GM20431 (cell line): ENCODE measurements around the gene WBP11.

Source experiments
- in situ Hi-C: fragments of 300-500 bp; cut with MseI, MboI; formaldehyde crosslinking; loops from one replicate; pipeline ENCODE4 v1.15.0; 2020; ENCODE audit warnings: low sequenced_read_pairs; ENCODE audit not compliant: unreplicated experiment

Gene WBP11

GRCh38 chr12:14826491-14826890 lies 23.2 kb upstream of the WBP11 start:
- in situ Hi-C loops = no loop called here

- in situ Hi-C loops = no loop called here
These were observed 22.0 kb upstream of the WBP11 start for GRCh38 chr12:14825256-14825655.

- in situ Hi-C loops = no loop called here
These were observed 20.8 kb upstream of the WBP11 start for GRCh38 chr12:14824012-14824634.

- in situ Hi-C loops = no loop called here
These were observed 10.7 kb upstream of the WBP11 start, which contains the start of gene SMCO3 for GRCh38 chr12:14814014-14814413. TSS of gene SMCO3 (minus strand) at chr12:14814182. CDS start at chr12:14806680, 7,502 bp downstream.

- in situ Hi-C loops = no loop called here
These were observed 8.2 kb upstream of the WBP11 start for GRCh38 chr12:14811486-14811885.

- in situ Hi-C loops = no loop called here
These were observed 7.7 kb upstream of the WBP11 start for GRCh38 chr12:14810953-14811483.

- in situ Hi-C loops = no loop called here
These were observed 7.1 kb upstream of the WBP11 start for GRCh38 chr12:14810167-14810952.

- in situ Hi-C loops = no loop called here
These were observed 517 bp upstream of the WBP11 start for GRCh38 chr12:14803830-14804160.

GRCh38 chr12:14802721-14803010 lies 612 bp downstream of the WBP11 start:
- in situ Hi-C loops = no loop called here

- in situ Hi-C loops = no loop called here
These were observed 1.0 kb downstream of the WBP11 start for GRCh38 chr12:14802247-14802646.

GRCh38 chr12:14795028-14795448 lies 8.2 kb downstream of the WBP11 start:
- in situ Hi-C loops = no loop called here

- in situ Hi-C loops = no loop called here
These were observed 17.7 kb downstream of the WBP11 start for GRCh38 chr12:14785568-14785967.

GRCh38 chr12:14784471-14784870 lies 18.8 kb downstream of the WBP11 start:
- in situ Hi-C loops = no loop called here

GRCh38 chr12:14782756-14783155 lies 20.5 kb downstream of the WBP11 start:
- in situ Hi-C loops = no loop called here

GRCh38 chr12:14781563-14781962 lies 21.7 kb downstream of the WBP11 start:
- in situ Hi-C loops = no loop called here

- in situ Hi-C loops = no loop called here
These were observed 22.4 kb downstream of the WBP11 start for GRCh38 chr12:14780859-14781258.

GRCh38 chr12:14779834-14780233 lies 23.4 kb downstream of the WBP11 start:
- in situ Hi-C loops = no loop called here

GRCh38 chr12:14777271-14777670 lies 26.0 kb downstream of the WBP11 start:
- in situ Hi-C loops = no loop called here

- in situ Hi-C loops = no loop called here
These were observed 26.9 kb downstream of the WBP11 start for GRCh38 chr12:14776236-14776961.

GRCh38 chr12:14775636-14775980 lies 27.7 kb downstream of the WBP11 start:
- in situ Hi-C loops = no loop called here
